ENCODE measurements around the gene SIM2. TPM values are rescaled to one million over a fixed set of nuclear protein-coding genes. Genes with fewer than 3 reads are reported as not detected.

The SIM2 gene
- total RNA-seq, 1 experiment from 2014 or later, result 0.50 TPM

GRCh38 chr21:36796070-36796469 lies 97.2 kb downstream of the SIM2 start:
- in situ Hi-C loops (cut with HindIII; ENCODE audit: low pct_unique_long_range_greater_than_20kb, low sequenced_read_pairs), result no loop called here

GRCh38 chr21:36798491-36798890 lies 99.6 kb downstream of the SIM2 start:
- DNase-seq (ENCODE audit: low read depth, low spot score), result no peak
- in situ Hi-C loops (cut with HindIII; ENCODE audit: low pct_unique_long_range_greater_than_20kb, low sequenced_read_pairs), result no loop called here

More at GRCh38 chr21:36796070-36796469, 97.2 kb downstream of the SIM2 start:
- no peak for DNase-seq (ENCODE audit: low read depth, low spot score)

Other genes with a start within 250 kb of the SIM2 start
- gene CLDN14, start 219.0 kb upstream of the SIM2 start, total RNA-seq (2014; rRNA removed; shearing (Covaris generic)), result 12.5 and 12.9 TPM in 2 replicates